HG03139 (cell line): ENCODE results near the gene MICAL2.

Experiments used
- ATAC-seq: cut with Tn5 transposase; IDR thresholded peaks from one replicate; pipeline ENCODE4 v1.9.1; 2021; ENCODE audit not compliant: unreplicated experiment

Gene MICAL2

DNA sequence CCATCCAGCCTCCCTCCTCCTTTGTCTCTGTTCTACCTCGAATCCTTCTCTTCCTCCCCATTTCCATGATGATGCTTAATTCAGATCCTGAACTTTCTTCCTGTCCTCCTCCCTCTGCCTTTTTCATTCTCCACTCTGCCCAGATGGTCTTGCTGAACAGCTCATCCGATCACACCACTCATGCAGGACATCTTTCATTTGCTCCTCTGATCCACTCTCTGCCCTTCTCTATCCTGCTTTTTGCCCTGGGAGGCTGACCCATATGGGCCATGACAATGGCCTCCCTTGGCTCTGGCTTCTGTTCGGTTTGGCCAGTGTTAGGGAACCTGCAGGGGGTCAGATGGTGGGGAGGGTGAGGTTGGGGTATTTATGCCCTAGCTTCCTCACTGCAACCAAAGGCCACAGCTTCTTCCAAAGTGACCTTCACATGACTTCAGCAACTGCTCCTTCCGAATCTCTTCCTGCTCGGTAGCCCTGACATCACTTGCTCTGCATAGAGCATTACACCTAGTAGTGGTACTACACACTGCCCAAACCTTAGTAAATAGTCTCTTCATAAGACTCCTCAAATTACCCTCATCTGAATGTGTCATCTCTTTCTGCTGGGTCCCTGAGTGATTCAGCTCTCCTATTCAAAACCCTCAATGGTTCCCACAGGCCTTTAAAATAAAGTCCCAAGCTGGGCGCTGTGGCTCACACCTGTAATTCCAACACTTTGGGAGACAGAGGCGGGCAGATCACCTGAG, 32.7 kb upstream of the MICAL2 start:
- no peak for ATAC-seq

DNA sequence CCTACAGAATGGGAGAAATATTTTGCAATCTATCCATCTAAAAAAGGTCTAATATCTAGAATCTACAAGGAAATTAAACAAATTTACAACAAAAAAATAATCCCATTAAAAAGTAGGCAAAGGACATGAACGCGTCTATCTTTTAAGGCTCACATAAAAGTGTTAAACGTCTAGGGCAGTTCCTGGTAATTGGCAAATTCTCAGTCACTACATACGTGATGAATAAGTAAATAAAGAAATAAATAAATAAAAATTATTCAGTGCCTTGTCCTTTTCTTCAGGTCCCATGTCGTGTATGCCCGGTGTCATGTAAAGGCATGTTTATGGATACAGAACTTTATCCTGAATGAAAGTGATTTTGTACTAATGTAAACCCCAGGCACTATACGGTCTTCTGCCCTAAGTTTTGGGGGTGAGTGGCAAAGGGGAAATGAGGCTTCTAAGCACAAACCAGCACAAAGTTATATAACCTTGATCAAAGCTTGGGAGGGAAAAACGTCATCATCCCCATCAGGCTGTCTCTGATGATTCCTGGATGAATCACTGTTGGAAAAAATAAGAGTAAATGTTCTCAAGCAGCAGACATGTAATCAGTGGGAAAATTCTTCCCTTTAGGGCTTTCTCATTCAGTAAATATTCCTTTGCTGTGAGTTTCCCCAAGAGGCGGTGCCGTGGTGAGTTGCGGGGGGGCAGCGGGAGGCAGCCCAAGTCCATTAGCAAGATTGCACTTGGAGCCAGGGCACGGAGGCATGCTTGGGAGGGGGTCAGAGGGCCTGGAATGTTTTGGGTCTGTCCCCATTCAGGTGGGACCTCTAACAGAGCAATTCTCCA, 30.4 kb upstream of the MICAL2 start:
- ATAC-seq, result no peak

DNA sequence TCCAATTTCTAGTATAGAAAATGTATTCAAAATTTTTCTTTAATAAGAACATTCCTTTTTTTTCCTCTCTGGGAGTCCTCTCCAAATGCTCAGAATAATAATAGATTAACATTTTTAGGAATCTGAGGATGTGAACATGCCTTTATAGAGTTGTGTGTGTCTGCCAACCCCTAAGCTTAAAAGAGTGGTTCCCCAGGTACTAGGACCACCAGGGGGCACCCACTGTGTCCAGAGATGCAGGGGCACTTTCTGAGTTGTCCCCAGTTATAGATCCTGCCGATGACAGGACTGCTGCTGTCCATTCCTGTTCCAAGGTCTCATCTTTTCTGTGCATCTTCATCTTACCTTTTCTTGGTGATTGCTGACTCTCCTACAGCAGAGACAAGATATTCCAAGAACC, 27.0 kb upstream of the MICAL2 start:
- ATAC-seq, result no peak

DNA sequence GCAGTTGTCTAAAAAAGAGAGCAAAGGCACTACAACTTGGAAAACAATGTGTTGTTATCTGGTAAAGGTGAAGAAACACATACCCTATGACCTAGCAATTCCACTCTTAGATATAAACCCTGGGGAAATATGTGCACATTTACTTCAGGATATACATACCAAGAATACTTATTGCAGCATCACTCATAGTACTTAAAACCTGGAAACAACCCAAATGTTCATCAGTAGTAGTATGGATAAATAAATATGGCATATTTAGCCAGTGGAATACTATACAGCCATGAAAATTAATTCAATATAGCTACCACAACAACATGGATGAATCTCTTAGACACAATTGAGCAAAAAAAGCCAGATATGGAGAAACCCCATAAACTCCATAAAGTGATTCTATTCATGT, 26.1 kb upstream of the MICAL2 start:
- no peak for ATAC-seq

DNA sequence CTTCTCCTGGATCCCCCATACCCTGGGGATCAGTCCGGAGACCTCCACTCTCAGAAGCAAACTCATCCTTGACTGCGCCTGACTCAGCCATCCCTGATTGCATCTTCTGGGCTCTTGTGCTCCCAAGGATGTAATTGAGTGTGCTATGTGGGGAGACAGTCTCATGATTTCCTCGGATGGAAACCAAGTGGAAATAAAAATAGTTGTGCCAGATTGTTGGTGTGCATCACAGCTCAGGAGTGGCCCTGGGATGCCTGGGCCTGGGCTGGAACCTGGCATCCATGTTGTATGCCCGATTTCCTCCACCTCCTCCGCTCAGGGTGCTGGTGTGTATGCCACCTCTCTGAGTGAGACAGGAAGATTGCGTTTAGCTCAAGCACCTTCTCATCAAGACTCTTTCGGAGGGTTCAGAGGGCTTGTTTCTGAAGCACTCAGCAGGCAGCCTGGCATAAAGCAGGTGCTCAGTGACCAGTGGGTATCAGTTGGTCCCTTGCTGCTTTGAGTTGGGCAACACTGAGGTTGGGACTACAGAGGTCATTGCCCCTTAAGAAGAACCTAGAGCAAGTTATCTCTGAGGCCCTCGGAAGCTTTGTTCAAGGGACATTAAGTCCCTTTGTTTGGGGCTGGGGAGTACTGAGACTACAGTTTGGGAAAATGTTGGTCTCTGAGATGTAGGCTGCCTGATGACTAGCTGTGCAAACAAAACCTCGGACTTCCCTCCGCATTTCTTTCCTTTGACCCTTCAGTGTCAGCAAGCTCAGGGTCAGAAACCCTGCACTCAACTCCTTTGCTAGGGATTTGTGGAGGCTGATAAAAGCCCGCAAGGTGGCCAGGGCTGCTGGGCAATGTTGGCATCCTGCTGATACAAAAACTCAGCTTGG, 24.8 kb upstream of the MICAL2 start:
- ATAC-seq, result no peak

DNA sequence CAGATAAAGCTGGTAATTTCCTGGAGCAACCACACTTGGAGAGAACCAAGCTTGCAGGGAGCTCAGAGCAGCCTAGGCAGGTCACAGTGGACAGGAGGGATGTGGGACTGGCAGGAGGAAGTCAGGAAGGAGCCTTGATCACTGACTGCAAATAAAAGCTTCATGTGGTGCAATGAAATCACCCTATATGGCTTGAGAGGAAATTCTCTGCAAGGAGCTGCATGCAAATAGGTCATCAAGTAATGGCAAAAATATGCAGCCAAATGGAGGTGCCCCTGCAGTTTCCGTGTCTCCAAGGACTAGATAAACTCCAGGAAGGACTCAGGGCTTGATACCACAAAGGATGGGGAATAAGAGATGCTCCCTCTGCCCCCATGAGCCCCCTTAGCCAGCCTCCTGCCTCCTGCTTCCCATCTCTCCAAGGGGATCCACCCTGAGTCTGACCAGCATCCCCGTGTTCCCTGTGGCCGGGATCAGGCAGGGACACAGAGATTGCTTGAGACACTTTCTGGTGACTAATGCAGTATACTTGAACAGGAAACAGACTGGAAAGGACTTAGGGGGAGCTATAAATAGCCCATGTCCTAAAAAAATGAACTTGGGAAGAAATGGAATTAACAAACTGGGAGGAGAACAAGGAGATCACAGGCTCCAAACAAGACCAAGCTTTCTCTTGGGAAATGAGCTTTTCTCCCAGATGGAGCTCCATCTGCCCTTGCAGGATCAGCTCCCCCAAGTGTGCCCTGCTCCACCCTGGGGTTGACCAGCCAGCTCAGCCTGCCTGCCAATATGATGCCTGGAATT, 23.9 kb upstream of the MICAL2 start:
- no peak for ATAC-seq

DNA sequence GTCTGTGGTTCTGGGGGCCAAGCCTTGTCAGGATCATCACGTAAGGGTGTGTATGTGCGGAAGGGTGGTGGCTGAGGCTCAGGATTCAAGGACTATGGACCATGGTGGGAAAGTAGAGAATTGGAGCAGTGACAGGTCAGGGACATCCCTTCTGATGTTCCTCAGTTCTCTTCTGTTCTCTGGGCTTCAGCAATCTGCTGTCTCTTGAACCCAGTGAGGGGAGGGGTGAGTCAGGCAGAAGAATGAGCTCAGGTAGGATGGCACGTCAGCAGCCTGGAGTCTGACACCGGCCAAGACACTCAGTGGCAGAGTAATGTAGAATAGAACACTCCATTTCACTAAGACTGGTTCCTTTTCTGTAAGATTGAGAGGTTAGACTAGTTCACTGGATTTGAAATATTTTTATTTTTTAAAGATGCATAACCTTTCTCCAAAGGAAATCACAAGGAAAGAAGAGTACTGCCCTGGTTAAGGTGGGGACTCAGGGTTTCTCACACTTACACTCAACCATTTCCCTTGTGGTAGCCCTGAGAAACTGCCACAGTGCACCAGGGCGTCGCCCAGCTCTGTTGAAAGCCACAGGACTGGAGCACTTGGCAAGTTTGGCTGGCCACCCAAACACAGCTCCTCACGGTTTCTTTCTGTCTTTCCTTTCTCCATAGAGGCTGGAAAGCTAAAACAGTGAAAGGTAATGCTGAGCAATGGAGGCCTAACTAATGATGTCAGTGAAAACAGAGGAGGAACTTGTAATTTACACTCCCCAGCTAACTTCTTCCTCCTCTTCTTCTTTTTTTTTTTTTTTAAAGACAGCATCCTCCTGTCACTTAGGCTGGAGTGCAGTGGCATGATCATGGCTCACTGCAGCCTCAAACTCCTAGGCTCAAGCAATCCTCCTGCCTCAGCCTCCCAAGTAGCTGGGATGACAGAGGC, 23.1 kb upstream of the MICAL2 start:
- no peak for ATAC-seq

DNA sequence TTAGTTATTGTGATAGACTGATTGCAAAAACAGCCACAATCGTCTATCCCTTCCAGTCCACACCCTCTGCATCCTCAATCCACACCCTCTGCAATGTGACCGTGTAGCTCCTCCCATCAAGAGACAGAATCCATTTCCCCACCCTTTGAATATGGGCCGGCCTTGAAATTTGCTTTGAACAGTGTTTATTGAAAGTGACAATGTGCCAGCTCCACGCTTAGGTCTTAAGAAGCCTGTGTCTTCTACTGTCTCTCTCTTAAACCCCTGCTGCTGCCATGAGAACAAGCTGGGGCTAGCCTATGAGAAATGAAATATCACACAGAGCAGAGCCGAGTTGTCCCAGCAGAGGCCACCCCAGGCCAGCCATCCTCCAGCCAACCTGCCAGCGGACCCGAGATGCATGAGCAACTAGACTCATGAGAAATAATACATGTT, 22.3 kb upstream of the MICAL2 start:
- ATAC-seq, result no peak

DNA sequence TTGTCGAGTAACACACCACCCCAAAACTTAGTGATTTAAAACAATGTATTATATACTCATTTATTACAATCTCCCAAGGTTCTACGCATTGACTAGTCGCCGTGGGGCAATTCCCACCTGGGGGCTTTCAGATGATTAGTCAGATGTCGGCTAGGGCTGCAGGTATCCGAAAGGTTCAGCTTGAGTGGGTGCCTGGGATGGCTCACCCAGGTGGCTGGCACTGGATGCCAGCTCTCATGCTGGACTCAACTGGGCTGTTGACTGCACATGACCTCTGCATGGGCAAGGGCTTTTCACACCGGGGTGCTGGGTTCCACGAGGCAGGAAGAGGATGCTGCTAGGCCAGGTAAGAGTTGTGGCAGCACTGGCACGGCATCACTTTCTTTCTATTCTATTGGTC, 21.9 kb upstream of the MICAL2 start:
- no peak for ATAC-seq

DNA sequence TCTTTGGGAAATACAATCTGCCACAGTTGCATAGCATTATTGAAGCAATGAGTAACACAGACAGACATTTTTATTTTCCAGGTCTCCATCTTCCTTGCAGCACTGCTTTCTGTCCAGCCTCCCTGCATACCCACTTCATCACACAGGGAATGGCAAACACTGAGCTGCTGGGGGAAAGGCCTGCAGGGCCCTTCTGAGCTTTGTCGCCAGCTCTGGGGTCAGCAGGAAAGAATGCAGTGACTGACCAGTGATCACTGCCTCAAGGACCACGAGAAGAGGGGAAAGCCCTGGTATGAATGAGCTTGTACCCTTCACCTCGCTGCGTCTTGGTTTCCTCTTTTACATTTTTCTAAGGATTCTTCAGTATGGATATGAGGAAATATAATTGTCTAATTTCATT, 21.3 kb upstream of the MICAL2 start:
- no peak for ATAC-seq

DNA sequence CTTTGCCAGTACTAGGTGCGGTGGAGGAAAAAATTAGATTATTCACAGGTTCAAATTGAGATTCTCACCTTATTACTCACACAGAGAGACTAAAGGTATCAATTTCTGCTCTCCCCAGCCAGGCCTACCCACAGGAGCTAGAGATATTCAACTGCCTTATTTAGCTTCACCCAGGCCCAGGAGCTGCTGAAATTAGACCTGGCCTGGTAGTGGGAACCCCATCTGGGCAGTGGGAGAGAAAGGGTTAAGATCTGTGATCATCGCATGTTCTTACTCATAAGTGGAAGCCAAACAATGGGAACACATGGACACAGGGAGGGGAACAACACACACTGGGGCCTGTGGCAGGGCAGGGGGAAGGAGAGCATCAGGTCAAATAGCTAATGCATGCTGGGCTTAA, 20.9 kb upstream of the MICAL2 start:
- ATAC-seq, result no peak

DNA sequence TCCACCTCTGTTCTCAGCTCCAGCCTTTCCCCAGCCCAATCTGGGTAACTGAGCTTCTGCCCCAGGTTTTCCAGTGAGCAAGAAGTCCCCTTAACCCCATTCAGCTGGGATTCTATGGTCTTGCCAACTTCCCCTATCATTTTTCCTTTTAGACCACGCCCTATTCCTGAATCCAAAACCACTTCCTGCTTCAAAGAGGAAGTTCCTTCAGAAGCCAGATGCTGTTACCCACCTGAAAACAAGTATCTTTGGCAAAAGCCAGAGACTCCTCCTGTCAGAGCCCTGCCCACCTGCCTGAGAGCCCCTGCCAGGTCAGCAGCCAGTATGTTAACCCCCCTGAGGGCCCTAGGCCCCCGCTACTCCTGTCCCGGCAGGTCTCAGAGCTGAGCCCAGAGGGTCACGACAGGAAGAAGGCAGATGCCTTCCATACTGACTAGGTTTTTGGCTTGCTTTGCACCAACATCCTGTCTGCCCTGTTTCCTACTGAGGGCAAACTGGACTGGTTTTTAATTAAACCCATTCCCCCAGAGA, 20.3 kb upstream of the MICAL2 start:
- no peak for ATAC-seq

DNA sequence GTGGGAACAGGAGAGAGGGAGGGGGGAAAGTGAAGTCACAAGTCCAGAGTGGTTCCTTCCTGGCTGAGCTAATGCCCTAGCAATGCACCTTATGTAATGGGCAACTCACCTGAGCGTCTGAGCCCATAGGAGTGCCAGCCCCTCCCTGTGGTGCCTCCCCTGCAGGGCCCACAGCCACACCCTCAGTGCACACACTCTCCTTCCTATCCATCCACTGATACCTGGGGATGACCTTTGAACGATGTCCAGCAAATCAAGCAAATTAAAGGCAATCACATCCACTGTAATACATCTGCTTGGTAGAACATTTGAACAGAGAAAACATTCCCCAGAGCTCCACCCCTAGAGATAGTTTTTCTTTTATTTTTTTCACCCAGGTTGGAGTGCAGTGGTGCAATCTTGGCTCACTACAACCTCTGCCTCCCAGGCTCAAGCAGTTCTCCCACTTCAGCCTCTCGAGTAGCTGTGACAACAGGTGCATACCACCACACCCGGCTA, 19.6 kb upstream of the MICAL2 start:
- ATAC-seq, result no peak

DNA sequence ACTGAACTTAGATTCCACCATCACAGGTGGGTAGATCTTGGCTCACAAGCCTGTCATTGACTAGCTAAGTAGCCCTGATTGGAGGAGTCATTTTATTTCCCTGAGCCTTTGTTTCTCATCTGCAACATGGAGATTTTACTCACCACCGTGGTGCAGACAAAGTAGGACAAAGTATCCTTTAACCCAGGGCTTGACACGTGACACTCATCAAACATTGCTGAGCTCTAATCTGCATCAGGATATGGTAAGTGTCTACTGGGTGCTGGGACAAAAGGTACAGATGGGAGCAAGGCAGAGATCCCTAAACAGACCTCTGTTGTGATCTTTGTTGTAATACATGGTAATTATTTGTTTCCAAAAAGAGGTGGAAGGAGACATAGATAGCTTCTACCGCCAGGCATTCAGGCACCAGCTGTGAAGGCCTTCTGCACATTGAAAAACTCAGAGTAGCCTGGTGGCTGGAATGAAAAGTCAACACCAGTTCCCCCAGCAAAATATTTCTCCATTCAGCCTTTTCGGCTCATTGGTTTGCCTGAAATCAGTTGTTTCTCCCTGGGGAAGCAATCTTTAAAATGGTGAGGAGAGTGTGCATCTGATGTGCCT, 18.3 kb upstream of the MICAL2 start:
- no peak for ATAC-seq

DNA sequence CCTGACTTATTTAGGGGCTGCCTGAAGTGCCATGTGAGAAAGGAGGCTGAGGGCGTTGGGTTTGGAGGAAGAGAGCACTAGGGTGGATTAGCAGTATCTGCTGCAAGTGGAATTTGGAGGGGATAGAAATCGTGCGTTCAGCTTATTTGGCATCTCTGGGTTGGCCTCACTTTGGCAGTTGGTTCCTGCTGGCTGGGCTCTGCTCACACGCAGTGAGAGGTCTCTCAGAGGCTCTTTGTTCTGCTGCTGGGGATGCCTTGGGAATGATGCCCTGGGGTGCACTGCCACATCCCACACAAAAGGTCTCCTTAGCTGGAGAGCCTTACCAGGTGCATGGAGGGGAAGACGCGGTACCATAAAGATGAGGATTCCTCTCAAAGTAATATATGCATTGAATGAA, 17.7 kb upstream of the MICAL2 start:
- no peak for ATAC-seq

DNA sequence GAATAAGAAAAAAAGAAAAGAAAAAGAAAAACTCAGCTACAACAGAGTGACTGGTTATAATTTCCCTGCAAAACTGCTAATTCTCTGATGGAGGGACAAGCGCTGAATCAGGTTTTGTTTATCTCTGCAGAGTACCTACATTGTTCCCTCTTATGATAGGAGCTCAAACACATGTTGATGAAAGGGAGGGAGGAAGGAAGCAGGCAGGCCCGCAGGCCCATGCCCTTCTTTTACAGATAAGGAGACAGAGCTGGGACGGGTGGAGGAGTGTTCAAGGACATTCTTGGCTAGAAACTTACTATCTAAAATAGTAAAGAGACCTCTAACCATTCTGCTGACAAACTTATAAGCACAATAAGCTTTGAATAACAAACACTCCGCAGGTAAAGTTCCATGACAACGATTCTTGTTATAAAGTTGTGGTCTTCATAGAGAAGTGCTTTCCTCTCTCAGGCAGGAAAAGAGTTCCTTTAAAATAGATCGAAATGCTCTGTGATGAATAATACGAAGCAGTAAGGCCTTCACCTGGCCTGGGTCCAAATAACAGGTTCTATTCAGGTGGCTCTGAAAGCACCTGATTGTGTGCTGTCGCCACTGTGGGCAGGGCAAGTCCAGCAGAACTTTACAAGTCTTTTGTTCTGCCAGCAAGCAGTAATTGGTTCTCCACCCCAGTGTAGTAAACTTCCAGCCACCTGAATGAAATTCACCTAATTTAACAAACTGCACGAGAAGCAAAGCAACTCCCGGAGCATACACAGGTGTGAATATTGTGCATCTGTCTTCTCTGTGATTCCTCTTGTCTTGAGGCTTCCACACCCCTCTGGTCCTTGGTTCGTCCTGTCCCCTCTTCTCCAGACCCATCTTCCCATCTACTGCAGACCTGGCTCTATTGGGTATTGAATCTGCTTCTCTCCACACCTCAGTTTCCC, 15.3 kb upstream of the MICAL2 start:
- no peak for ATAC-seq

DNA sequence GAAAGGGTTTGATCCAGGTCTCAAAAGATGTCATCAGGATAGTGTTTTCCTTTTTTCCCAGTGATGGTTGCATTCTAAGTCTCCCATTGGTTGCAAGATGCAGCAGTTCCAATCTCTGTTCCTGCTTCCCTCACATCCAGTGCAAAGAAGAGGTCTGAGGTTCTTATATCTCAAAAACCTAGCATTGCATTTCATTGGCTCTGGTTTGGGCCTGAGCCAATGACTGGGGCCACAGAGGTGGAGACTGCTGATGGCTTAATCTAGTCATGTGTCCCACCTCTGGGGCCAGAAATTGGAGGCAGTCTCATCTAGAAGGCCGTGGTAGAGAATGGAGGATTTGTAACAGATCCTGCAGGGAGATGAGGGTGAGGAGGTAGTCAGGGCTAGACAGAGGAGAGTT, 13.2 kb upstream of the MICAL2 start:
- no peak for ATAC-seq

DNA sequence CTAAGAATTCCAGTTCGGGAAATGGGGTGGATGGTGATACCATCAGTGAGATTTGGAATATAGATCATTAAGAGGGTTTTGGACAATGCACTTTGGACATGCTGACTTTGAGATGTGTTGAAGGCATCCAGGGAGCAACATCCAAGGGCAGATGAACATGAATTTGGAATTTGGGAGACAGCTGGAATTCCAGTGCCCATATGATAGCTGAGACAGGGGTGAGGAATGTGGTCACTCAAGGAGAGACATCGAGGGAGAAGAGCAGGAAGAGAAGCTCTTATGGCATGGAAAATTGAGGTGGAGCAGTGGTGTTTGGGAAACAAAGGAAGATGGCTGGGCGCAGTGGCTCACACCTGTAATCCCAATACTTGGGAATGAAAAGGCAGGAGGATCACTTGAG, 11.8 kb upstream of the MICAL2 start:
- ATAC-seq, result no peak
